Endothelial cell of umbilical vein (primary cell): Measurements from ENCODE around the gene RGS6.

ENCODE experiments used
- CTCF ChIP-seq, 2 donors: IDR thresholded peaks; 1 replicate in 1 of 2; 2 replicates in 1 of 2; pipeline ENCODE4 v1.5.1; 2011; ENCODE audit warnings: low read length in 2 of 2, mild to moderate bottlenecking in 2 of 2, moderate library complexity in 2 of 2, control low read depth in 1 of 2, inconsistent platforms in 1 of 2, low read depth in 1 of 2; ENCODE audit not compliant: insufficient read depth in 1 of 2; ENCODE audit errors: extremely low read depth in 1 of 2
- EZH2 ChIP-seq: IDR thresholded peaks from 2 replicates; pipeline ENCODE4 v1.6.1; 2012; ENCODE audit warnings: borderline replicate concordance, low read depth, mild to moderate bottlenecking, moderate library complexity, low read length, inconsistent platforms; ENCODE audit not compliant: severe bottlenecking
- FOS ChIP-seq: IDR thresholded peaks from 2 replicates; pipeline ENCODE4 v1.6.1; 2011; ENCODE audit warnings: mild to moderate bottlenecking, low read length, moderate library complexity, borderline replicate concordance; ENCODE audit not compliant: insufficient read depth
- GATA2 ChIP-seq: IDR thresholded peaks from 2 replicates; pipeline ENCODE4 v1.7.0; 2011; ENCODE audit warnings: low read depth, mild to moderate bottlenecking, moderate library complexity, mixed read lengths, low read length; ENCODE audit not compliant: insufficient read length, insufficient read depth
- MYC ChIP-seq: IDR thresholded peaks from one replicate; pipeline ENCODE4 v1.6.1; 2011; ENCODE audit warnings: mild to moderate bottlenecking, low read depth, low read length
- POLR2A ChIP-seq: IDR thresholded peaks from 2 replicates; pipeline ENCODE4 v1.6.1; 2012; ENCODE audit warnings: low read depth, mild to moderate bottlenecking, control low read depth, low read length
- POLR2AphosphoS5 ChIP-seq: IDR thresholded peaks from 2 replicates; pipeline ENCODE4 v1.6.1; 2012; ENCODE audit warnings: low read depth, mild to moderate bottlenecking, control low read depth, low read length, moderate library complexity; ENCODE audit not compliant: insufficient read depth
- TF ChIP-seq, protein P1 (sequence below): IDR thresholded peaks from 2 replicates; pipeline ENCODE4 v1.6.1; 2011; ENCODE audit not compliant: insufficient read depth, insufficient read length

- TF ChIP-seq POLR2AphosphoS5 = no peak
- TF ChIP-seq CTCF (IDR thresholded peaks at IDR 0.05; ENCODE audit: extremely low read depth in 1 of 2, insufficient read depth in 1 of 2, low read depth in 1 of 2, low read length in 2 of 2) = no peak
- TF ChIP-seq EZH2 = no peak
- TF ChIP-seq POLR2A = no peak
- TF ChIP-seq, protein P1, sequence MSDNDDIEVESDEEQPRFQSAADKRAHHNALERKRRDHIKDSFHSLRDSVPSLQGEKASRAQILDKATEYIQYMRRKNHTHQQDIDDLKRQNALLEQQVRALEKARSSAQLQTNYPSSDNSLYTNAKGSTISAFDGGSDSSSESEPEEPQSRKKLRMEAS = no peak
- TF ChIP-seq FOS = no peak
- no peak for TF ChIP-seq MYC
- no peak for TF ChIP-seq GATA2
These were observed 237.3 kb downstream of the RGS6 start for GRCh38 chr14:72169521-72169920.
